GM12873 (cell line): ENCODE results near the gene RPS19BP1.
A peak's percentile ranks its signal among the peaks of the same experiment; 100 is the strongest.

Experiments
- CTCF ChIP-seq: IDR thresholded peaks from 2 replicates; pipeline ENCODE4 v1.5.1; 2012; ENCODE audit warnings: low read depth, mild to moderate bottlenecking, moderate library complexity, low read length, control low read depth; ENCODE audit not compliant: insufficient read depth; ENCODE audit errors: missing control alignments

Gene RPS19BP1

GRCh38 chr22:39519681-39520225 is 12.8 kb downstream of the RPS19BP1 start:
- TF ChIP-seq CTCF = peak; percentile 12

GRCh38 chr22:39518996-39519680 is 13.4 kb downstream of the RPS19BP1 start:
- no peak for TF ChIP-seq CTCF

- no peak for TF ChIP-seq CTCF
Observed at GRCh38 chr22:39518144-39518786, 14.3 kb downstream of the RPS19BP1 start.

- no peak for TF ChIP-seq CTCF
Observed at GRCh38 chr22:39517470-39517869, 15.1 kb downstream of the RPS19BP1 start.

GRCh38 chr22:39515266-39516050 is 17.1 kb downstream of the RPS19BP1 start:
- TF ChIP-seq CTCF = no peak

- TF ChIP-seq CTCF = peak; percentile 69
Observed at GRCh38 chr22:39514373-39514973, 18.1 kb downstream of the RPS19BP1 start.
